HG03097 (cell line): Measurements from ENCODE around the gene TNC.
A peak's percentile ranks its signal among the peaks of the same experiment; 100 is the strongest.

ENCODE experiments used
- ATAC-seq: cut with Tn5 transposase; IDR thresholded peaks from one replicate; pipeline ENCODE4 v1.9.1; 2021; ENCODE audit not compliant: unreplicated experiment, low FRiP score

Gene TNC

DNA sequence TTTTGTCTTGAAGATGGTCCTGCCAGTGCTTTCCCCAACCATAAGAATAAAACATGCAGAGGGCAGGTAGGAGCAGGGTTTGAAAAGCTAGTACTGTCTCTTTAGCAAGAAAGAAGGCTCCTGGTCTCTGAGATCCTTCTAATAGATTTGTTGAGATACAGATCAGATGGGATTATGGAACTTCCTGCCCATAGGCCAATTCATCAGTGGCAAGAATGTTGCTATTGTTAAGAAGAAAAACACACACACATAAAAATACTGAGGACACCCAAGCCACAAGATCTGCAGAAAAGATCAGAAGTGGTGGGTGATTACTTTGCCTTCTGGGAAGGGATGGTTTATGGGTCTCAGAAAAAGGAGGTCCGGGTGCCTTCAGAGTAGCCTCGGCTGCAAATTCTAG is 59.8 kb downstream of the TNC start:
- no peak for ATAC-seq

DNA sequence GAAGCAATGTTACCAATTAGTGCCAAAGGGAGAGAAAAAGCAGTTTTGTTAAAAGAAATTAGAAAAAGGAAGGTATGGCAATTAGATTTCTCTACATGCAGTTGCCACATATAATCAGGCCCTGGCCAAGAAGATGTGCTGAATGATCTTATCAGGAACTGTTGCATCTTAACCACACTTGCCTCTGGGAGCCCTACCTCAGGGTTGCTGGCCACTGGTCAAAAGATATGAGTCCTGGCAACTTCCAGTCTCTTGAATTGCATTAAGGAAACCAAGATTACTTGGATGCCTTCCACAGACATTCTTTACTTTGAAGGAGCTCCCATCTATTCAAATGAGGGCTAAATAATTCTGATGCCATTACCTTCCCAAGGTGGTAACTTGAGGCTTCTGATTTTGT is 60.4 kb downstream of the TNC start:
- no peak for ATAC-seq

DNA sequence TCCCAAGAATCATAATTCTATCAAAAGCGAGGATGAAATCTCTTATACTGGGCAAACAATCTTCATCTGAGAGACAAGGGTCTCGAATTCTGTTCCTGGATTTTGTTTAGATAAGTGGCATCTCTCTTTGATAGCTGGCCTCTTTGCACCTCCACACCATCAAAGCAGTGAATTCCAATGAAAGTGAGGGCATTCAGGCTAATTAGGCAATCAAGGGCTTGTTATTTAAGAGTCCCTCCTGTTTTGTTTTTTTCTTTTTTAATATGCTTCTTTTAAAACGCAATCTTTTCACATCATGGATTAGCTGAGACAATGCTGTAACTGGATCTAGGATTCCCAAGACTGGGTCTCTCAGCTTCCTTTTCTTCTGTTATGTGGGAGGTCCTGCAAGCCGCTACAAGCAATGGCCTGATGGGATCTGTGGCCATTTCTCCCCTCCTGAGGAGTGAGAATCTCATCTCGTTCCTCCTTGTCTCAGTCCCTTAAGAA is 67.9 kb downstream of the TNC start:
- no peak for ATAC-seq

DNA sequence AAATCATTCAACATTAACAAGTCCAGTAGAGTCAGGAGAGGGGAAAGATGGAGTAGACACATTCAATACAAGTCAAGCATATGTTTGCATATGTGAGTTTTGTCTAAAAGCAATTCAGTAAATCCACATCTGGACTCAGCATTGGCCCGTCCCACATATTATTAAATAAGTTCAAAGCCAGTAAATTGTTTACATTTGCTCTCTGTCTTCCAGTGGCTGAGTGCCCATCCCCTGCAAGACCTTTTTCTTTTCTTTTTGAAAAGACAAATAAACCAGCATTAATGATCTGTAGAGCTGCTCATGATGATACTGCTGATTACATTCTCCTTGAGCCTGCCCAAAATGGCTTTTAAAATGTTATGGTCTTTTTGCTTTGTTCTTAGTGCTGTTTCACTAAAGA is 71.1 kb downstream of the TNC start:
- ATAC-seq = no peak

DNA sequence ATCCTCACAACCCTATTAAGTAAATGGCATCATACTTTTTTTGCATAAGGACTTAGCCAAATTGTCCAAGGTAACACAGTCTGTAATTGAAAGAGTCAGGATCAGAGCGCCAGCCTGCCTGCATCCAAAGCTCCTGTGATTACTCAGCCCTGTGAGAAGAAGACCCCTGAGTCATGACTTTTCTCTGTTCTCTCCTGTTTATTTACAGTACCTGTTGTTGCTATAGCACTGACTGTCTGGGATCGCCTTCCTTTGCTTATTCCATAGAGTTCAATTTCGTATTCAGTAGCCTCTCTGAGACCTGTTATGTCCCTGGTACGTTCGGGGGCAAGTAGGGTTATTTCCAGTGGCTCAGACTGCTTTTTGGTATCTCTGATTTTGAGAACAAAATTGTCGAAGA is 71.8 kb downstream of the TNC start:
- ATAC-seq = no peak

DNA sequence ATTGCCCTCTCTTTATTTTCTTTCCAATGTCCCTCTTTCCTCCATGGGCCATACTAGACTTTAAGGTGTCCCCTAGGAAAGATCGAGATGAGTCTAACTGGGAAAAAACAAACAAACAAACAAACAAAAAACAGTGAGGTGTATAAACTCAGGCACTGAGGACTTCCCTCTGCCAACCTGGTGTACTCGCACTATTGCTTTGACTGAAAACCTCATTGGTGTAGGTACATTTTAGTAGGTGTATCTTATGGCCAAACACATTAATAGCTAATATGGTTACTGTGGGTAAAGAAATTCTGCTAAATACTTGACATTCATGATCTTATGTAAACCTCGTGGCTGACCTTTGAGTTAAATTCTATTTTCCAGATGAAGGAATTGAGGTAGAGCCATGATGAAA is 74.3 kb downstream of the TNC start:
- no peak for ATAC-seq

DNA sequence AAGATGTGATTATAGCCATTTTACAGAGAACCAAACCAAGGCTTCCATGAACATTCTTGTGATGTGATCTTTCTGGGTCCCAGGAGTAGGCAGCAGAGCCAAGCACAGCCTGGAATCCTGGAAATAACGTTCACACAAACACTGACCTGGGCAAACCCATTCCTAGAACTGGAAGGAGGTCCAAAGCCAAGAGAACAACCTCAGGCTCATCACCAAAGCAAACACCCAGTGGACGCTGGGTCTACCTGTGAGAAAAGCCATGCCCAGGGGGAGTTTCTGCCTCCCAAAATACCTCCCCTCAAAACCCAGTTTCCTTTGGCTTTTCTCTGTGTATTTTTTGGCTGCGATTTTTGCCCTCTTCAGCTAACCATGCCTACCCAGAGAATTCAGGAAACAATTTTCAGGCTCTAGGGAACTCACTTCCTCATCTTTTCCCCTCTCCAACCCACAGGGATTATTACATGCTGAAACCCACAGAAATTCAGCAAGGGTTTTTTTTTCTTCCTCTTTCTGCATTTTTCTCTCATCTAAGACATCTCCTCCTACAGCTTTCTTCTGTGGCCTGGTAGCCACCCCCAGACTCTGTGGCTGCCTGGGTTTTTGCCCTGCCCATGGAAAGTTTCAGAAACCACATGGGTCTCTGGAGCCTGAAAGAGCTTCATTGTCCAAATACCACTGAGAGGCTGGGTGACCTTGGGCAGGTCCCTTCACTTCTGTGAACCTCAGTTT is 75.0 kb downstream of the TNC start:
- ATAC-seq = no peak

DNA sequence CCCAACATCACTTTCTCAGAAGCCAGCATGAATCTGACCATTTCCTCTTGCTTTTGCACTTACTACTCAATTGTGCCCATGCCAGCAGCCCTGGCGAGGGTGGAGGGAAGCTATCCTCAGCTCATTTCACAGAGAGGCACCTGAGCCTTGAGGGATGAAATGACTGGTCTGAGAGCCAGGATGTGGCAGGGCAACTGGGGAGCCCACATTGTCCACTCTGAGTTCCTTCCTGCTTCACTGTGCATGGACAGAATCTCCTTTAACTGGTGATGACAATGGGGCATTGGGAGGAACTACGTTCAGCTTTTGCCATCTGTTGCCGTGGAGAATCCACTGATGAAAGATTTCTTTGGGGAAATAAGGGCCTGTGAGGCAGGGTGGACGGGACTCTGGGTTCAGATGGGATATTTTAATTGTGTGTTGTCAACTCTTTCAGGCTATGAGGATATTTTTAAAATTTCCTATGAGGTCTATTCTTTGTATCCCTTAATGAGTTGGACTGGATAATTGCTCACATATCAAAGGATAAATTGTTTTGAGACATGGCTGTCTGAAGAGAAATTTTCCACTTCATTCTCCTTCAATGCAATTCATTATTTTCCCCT is 78.3 kb downstream of the TNC start:
- ATAC-seq = no peak

DNA sequence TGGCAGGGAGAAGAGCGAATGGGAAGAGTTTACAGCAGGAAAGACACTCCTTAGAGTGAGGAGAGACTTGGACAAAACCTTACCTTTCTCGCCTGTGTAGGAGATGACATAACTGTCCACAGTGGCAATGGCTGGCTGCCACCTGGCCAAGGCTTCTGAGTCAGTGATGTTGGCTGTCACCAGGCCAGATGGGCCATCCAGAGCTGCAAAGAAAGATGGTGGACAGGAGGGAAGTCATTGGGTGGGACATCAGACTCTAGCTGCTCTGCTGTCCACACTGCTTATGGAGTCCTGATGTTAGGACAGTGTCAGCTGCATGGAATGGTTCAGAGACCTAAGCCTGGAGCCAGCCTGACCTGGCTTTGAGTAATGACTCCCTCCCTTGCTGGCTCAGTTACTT is 79.8 kb downstream of the TNC start:
- ATAC-seq = no peak

DNA sequence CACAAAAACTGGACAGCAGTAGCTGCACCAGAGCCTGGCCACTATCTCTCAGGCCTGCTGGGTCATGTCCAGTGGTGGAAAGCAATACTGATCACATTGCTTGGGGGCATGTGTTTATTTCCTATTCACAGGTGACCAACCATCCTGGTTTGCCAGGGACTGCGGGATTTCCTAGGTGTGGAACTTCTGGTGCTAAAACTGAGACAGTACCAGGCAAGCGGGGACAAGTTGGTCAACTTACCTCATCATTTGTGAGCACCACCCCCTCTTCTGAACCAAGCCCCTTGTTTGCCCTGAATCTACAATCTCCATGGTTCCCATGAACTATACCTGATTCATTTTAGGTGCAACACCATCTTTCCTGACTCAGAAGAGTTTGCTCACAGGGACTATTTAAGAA is 81.3 kb downstream of the TNC start:
- no peak for ATAC-seq

DNA sequence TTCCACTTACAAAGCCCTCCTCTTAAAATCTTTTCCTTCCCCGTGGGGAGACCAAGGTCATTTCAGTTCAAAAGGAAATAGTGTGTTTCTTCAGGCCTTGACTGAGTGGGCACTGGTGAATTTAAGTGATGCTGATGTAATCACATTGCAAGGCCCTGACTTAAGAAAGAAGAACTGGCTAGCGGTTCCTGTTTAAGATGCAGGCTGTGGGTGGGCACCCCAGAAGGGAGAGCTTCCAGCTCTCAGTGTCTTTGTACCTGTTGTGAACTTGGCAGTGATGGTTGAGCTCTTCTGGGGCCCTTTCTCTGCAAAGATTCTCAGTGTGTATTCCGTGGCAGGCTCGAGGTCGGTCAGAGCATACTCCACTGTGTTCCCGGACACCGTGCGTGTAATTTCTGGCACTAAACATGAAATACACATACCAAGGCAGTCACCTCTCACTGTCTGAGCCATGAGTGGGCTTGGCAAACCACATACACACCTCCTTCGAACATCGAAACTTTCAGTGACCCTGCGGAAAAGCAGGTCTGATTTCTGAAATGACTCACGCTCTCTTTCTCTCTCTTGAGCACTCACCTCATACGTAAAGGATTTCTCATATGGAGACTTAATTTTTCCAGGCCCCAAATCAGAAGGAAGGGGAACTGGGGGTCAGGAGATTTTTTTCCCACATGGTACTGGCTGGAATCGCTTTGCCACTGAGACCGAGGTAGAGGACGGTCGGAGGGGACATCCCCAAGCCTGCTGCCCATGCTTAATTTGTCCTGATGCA is 81.9 kb downstream of the TNC start:
- peak; percentile 53 for ATAC-seq

DNA sequence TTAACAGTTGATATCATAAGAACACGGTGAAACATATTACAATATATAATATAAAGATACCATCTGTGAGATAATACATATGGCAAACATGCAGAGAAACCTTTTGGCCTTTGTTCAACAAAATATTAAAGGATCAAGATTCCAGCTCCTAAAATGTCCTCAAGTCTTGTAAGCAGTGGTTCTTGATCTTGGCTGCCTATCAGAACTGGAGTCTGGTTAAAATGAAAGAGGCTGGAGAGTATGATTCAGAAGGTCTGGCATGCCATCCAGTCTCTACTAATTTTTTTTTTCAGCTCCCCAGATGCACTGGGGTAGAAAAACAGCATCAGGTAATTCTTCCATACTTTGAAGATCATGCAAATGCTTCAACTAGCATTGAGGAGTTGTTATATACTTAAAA is 83.2 kb downstream of the TNC start:
- no peak for ATAC-seq

DNA sequence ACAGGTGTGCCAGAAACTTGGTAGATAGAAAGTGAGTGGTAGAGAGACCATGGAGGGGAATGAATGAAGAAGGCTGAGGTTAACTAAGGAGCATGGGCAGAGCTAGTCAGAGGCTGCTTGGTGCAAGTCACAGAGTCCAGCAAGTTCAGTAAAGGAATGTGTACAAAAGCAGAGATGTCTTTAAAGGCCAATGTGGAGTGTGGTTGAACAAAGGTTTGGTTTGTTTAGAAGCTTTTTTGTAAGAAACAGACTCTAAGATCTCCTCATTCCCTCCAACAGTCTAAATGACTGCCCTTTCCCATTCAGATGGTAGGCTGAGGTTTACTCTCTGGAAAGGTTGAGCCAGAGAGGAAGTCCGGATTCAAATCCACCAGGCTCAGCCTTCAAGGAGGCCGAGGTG is 84.2 kb downstream of the TNC start:
- no peak for ATAC-seq

DNA sequence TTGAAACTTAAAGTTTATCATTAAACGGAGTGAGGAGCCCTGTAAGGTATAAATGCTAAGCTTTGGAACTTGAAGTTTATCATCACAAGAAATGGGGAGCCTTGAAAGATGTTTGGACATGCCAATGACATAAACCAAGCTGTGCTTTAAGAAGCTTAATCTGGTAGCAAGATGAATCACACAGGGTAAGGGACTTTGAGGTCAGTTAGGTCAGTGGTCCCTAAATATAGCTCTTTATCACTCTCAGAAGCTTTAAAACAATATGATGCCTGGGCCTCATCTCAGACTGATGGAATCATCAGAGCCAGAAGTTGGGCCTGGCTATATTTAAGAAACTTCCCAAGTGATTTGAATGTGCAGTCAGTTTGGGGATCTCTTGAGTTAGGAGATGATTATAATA is 85.7 kb downstream of the TNC start:
- no peak for ATAC-seq

DNA sequence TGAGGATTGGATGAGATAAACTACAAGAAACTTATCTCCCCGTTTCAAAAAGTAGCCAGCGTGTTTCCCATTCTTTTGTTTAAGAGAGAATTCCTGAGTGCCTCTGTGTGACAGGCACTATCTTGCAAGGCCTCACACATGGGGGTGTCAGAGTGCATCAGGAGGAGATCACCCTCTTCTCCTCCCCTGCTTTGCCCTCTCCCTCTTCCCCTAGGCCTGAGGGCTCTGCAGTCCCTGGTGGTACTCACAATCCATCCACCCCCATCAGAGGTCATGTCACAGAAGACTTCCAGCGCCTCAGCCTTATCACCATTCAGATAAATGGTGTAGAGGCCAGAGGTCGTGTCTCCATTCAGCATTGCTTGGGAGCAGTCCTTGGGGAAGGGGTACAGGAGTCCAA is 88.0 kb downstream of the TNC start:
- ATAC-seq = no peak

DNA sequence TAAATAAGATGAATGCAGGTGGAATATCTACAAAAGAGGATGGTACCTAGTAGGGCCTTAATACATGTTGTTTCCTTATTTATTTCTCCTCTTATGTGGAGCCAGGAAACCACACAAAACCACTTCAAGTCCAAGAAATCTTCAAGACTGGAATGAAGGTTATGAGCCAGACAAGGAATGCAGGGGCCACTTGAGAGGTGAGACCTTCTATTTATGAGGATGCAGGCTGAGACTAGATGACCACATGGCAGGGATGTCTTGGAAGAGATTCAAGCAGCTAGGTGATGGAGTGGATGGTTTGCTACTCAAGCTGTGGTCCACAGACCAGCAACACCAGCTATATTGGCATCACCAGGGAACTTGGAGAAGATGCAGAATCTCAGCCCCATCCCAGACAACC is 92.2 kb downstream of the TNC start:
- ATAC-seq = no peak

DNA sequence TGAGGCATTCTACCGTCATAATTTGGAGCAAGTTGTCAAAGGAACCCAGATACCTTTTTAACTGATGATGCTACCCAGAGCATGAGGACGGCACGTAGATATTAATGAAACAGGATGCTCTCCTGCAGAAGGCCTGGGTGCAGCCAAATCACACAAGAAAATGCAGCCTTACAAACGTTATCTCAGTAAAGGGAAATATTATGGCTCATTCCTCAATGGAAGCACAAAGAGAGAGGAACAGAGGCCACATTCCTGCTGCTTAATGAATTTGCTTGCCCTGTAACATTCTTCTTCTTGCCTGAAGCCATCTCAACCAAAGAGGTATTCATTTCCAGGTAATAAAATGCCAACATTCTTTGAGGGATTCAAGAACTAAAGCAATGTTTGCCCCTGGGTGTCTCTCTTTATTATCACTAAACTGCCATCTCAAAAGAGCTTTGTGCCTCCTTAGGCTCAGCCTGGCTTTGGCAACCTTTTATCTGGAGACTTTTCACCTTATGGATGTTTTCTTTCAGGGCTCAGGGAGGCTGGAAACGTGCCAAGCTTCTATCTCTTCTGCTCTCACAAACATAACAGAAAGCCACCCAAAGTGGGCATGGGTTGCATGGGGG is 92.9 kb downstream of the TNC start:
- no peak for ATAC-seq

DNA sequence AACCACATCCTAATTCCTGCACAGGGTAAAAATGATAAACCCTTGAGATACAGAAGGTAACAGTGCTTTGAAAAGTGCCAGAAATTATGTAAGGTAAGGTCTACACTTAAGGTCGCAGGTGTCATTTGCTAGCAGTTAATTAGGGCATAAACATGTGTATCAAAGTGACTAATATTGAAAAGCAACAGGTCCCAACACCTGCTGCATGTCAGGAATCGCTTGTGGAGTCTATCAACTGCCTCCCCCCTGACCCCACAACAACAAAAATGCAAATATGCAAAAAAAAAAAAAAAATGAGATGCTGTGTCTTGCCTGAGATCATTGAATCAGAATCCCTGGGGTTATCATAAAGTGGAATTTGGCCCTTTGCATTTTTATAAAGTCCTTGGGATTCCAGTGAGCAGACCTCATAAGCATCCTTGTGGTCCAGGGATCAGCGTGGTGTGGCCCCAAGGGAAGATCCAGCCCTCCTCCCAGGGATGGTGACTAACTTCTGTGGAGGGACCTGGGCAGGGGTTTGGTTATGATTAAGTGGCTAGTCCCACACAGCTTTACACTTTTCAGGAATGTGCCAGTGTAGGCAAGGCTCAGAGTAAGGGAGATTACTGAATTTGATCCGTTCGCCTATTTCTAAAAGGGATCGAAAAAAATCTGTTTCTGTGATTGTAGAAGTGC is 95.1 kb downstream of the TNC start:
- ATAC-seq = no peak

DNA sequence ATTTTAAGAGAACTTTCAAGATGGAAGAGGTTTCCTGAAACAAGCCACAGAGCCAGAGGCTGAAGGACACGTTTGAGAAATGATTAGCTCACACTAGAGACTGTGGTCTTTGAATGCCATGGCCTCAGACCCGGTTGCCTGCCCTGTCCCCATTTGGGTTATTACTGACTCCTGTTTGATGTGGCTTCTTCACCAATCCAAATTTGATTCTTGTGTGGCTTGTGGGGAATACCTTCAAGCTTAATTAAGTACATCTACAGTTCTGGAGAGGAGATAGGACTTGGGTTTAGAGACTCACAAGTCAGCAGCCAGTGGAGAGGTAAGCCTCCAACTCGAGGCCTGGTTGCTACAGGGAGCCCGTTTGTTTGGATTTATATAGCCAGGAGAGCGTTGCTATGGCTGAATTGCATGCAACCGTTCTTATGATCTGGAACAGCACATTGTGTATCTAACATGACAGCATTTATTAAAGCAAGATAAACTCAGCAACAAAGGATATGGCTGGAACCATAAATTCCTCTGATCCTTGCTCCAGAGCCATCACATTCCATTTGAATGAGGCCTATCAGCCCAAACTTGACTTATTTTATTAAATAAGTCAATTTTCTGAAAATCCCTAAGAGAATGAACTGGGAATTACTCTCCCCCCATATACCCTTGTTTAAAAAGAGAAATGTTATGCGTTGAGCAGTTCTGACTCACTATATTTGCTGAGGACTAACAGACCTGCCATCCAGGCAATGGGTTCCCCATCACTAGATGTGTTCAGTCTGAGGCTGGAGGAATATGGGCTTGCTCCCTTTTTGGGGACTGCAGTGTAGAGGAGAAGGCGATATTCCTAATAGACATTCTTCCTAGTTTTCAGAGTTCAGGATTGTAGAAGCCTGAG is 99.2 kb downstream of the TNC start:
- no peak for ATAC-seq

DNA sequence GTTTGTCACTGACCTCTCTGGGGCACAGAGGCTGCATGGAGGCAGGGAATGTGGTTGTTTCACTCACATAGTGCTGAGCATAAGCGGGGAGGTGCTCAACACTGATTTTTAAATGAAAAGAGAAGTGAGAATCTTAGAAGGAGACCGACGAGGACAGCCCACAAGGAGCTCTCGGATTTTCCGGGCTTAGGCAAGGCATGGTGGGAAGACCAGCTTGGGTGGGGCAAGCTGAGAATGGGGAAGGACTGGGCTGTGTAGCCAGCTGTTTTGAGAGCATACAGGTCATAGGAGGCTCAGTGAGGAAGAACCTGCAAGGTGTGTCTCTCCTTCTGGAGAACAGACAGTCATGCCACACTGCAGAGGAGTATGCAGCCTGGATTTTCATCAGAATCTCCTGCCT is 101.6 kb downstream of the TNC start:
- no peak for ATAC-seq
